Liver (tissue), 9 donors: ENCODE results near the gene MMEL1. TPM values are rescaled to one million over a fixed set of nuclear protein-coding genes. Genes with fewer than 3 reads are reported as not detected.

Experiments
- DNase-seq: peaks from one replicate; pipeline ENCODE4 v3.0.0-alpha.2; 2017; ENCODE audit warnings: low spot score
- H3K27ac ChIP-seq, 2 donors: one replicate each; pipeline ENCODE4 v1.7.0; 2013; ENCODE audit warnings: inconsistent platforms in 2 of 2, low read length in 2 of 2, control low read depth in 1 of 2, low read depth in 1 of 2, mild to moderate bottlenecking in 1 of 2
- H3K27me3 ChIP-seq, 4 donors: one replicate each; pipeline versions ENCODE4 v1.6.1 to v1.7.0; 2013; ENCODE audit warnings: low read length in 3 of 4, inconsistent platforms in 1 of 4, mild to moderate bottlenecking in 1 of 4, moderate library complexity in 1 of 4; ENCODE audit not compliant: control insufficient read depth in 4 of 4, insufficient read depth in 4 of 4
- H3K36me3 ChIP-seq, 4 donors: one replicate each; pipeline versions ENCODE4 v1.6.1 to v1.7.0; 2013; ENCODE audit warnings: low read length in 3 of 4, mild to moderate bottlenecking in 3 of 4, low read depth in 1 of 4, moderate library complexity in 1 of 4; ENCODE audit not compliant: control insufficient read depth in 4 of 4, insufficient read depth in 3 of 4
- H3K4me1 ChIP-seq, 4 donors: one replicate each; pipeline versions ENCODE4 v1.6.1 to v1.7.0; 2013; ENCODE audit warnings: low read length in 3 of 4, mild to moderate bottlenecking in 3 of 4, moderate library complexity in 1 of 4; ENCODE audit not compliant: control insufficient read depth in 4 of 4, insufficient read depth in 4 of 4
- H3K4me3 ChIP-seq, 3 donors: one replicate each; pipeline versions ENCODE4 v1.6.1 to v1.7.0; 2013; ENCODE audit warnings: low read length in 3 of 3, control low read depth in 1 of 3, low read depth in 1 of 3, mild to moderate bottlenecking in 1 of 3
- H3K9ac ChIP-seq, 2 donors: one replicate each; pipeline ENCODE4 v1.7.0; 2013; ENCODE audit warnings: low read length in 2 of 2, mild to moderate bottlenecking in 2 of 2, moderate library complexity in 2 of 2, control low read depth in 1 of 2, low read depth in 1 of 2
- H3K9me3 ChIP-seq, 4 donors: one replicate each; pipeline versions ENCODE4 v1.6.1 to v1.7.0; 2013; ENCODE audit warnings: low read length in 3 of 4; ENCODE audit not compliant: control insufficient read depth in 4 of 4
- EGR1 ChIP-seq, 2 donors: IDR thresholded peaks; 2 replicates each; pipeline ENCODE4 v1.6.1; 2016 to 2018; ENCODE audit warnings: antibody characterized with exemption in 2 of 2, low read depth in 2 of 2
- FOXA2 ChIP-seq: IDR thresholded peaks from 2 replicates; pipeline ENCODE4 v1.6.1; 2016; ENCODE audit warnings: antibody characterized with exemption
- GABPA ChIP-seq, 2 donors: IDR thresholded peaks in 1 of 2; conservative IDR thresholded peaks in 1 of 2; 2 replicates each; pipeline ENCODE4 v1.6.1; 2016; ENCODE audit warnings: antibody characterized with exemption in 2 of 2, mild to moderate bottlenecking in 1 of 2, moderate library complexity in 1 of 2
- HNF4A ChIP-seq, 2 donors: conservative IDR thresholded peaks; 2 replicates each; pipeline ENCODE4 v1.6.1; 2016; ENCODE audit warnings: antibody characterized with exemption in 2 of 2, mild to moderate bottlenecking in 2 of 2
- JUND ChIP-seq, 2 donors: IDR thresholded peaks; 2 replicates each; pipeline ENCODE4 v1.6.1; 2016; ENCODE audit warnings: antibody characterized with exemption in 2 of 2
- NR2F2 ChIP-seq: IDR thresholded peaks from 2 replicates; pipeline ENCODE4 v1.6.1; 2016; ENCODE audit warnings: antibody characterized with exemption
- RAD21 ChIP-seq, 2 donors: IDR thresholded peaks; 2 replicates each; pipeline ENCODE4 v1.6.1; 2016; ENCODE audit warnings: antibody characterized with exemption in 2 of 2, mild to moderate bottlenecking in 2 of 2
- RXRA ChIP-seq, 2 donors: IDR thresholded peaks; 2 replicates each; pipeline ENCODE4 v1.6.1; 2017 to 2018; ENCODE audit warnings: antibody characterized with exemption in 2 of 2, mild to moderate bottlenecking in 1 of 2
- SP1 ChIP-seq: IDR thresholded peaks from 2 replicates; pipeline ENCODE4 v1.6.1; 2018; ENCODE audit warnings: antibody characterized with exemption, mild to moderate bottlenecking
- TAF1 ChIP-seq: conservative IDR thresholded peaks from 2 replicates; pipeline ENCODE4 v1.6.1; 2016; ENCODE audit warnings: antibody characterized with exemption, mild to moderate bottlenecking
- YY1 ChIP-seq: IDR thresholded peaks from 2 replicates; pipeline ENCODE4 v1.6.1; 2016; ENCODE audit warnings: antibody characterized with exemption, mild to moderate bottlenecking
- WGBS: extraction: QIAGEN DNeasy Blood & Tissue Kit; methylation state at CpG from one replicate; pipeline ENCODE4 v1.1.7; 2013; 5-methylcytosine and 5-hydroxymethylcytosine counted together
- polyA plus RNA-seq, 2 donors: library from polyadenylated mRNA; stranded (reverse) in 1 of 2; unstranded in 1 of 2; fragments of 200-250 nt in 1 of 2; fragments of >200 nt in 1 of 2; fragmentation: Nextera tagmentation in 1 of 2; extraction: Ambion mirVana in 1 of 2; gene quantifications; one replicate each; pipeline versions ENCODE4 v1.2.1 to v1.2.3, GENCODE V29; 2013 to 2015
- total RNA-seq, 2 donors: library from RNA; depleted of rRNA; stranded (reverse); fragments of >200 nt; gene quantifications; one replicate each; pipeline ENCODE4 v1.2.3, GENCODE V29; 2014
- TF ChIP-seq, protein P1 (sequence below): IDR thresholded peaks from 2 replicates; pipeline ENCODE4 v1.6.1; 2016; ENCODE audit warnings: antibody characterized with exemption
- TF ChIP-seq, protein P2 (sequence below): IDR thresholded peaks from 2 replicates; pipeline ENCODE4 v1.6.1; 2016; ENCODE audit warnings: antibody characterized with exemption
- TF ChIP-seq, protein P3 (sequence below): IDR thresholded peaks from 2 replicates; pipeline ENCODE4 v1.6.1; 2016; ENCODE audit warnings: antibody characterized with exemption
- TF ChIP-seq, protein P4 (sequence below): fragments of 150-350 bp; IDR thresholded peaks from 2 replicates; pipeline ENCODE4 v1.5.1; 2017; ENCODE audit warnings: improper control_type of control experiment, low read depth, low read length; ENCODE audit not compliant: missing input control
- TF ChIP-seq, protein P5 (sequence below): IDR thresholded peaks from 2 replicates; pipeline ENCODE4 v1.6.1; 2016; ENCODE audit warnings: antibody characterized with exemption, mild to moderate bottlenecking
- donor health status: healthy.
- donor health status: healthy.
- donor health status: healthy.
- donor health status: healthy.
- donor health status: healthy.

The MMEL1 gene
- total and polyA plus RNA-seq, 4 donors, result under 0.01 to 0.42 TPM; not detected in 2

DNA sequence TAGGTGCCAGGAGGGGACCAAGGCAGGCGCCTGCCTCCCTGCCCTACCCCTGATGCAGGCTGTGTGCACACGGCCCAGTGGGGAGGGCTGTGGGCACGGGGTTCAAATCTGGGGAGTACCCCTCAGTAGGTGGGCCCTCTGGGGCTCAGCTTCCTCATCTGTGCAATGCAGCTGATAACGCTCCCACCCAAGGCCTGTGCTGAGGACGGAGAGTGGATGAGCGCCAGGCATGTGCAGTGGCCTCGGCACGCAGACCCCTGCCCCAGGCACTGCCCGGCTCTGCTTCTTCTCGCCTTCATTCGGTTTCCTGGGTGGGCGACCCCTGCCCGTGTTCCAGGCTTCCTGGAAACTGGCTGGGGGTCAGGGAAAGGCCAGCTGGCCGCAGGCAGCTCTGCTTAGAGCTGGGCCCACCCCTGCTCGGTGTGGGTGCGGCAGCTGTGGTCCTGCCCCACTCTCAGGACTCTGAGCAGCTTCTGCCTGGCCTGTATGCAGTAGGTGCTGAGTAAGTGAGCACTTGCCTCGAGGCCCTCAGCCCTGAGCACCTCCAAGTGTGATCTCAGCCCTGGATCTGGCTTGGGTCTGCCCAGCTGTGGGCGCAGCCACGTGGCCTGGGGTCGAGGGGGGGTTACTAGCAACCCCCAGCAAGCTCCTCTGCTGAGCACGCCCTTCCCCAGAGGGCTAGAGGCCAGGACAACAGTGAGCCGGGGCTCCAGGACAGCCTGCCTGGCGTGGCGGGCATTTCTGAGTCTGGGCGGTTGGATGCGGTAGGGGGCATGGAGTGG lies 88.5 kb downstream of the MMEL1 start:
- Histone ChIP-seq H3K4me3 (no peak overlapping the region), H3K4me1 (peaks cover 13 to 45% (median 28%) of the 10 kb centered on the region in 4 donors), H3K27ac (no peak overlapping the region), H3K36me3 (no peaks in the 10 kb centered on the region), H3K9ac (no peak overlapping the region), H3K27me3 (no peaks in the 10 kb centered on the region), H3K9me3 (no peaks in the 10 kb centered on the region)
- no peak for TF ChIP-seq YY1
- TF ChIP-seq, protein P1, sequence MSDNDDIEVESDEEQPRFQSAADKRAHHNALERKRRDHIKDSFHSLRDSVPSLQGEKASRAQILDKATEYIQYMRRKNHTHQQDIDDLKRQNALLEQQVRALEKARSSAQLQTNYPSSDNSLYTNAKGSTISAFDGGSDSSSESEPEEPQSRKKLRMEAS, result no peak
- TF ChIP-seq, protein P2, sequence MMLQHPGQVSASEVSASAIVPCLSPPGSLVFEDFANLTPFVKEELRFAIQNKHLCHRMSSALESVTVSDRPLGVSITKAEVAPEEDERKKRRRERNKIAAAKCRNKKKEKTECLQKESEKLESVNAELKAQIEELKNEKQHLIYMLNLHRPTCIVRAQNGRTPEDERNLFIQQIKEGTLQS, result no peak
- TF ChIP-seq, protein P3, sequence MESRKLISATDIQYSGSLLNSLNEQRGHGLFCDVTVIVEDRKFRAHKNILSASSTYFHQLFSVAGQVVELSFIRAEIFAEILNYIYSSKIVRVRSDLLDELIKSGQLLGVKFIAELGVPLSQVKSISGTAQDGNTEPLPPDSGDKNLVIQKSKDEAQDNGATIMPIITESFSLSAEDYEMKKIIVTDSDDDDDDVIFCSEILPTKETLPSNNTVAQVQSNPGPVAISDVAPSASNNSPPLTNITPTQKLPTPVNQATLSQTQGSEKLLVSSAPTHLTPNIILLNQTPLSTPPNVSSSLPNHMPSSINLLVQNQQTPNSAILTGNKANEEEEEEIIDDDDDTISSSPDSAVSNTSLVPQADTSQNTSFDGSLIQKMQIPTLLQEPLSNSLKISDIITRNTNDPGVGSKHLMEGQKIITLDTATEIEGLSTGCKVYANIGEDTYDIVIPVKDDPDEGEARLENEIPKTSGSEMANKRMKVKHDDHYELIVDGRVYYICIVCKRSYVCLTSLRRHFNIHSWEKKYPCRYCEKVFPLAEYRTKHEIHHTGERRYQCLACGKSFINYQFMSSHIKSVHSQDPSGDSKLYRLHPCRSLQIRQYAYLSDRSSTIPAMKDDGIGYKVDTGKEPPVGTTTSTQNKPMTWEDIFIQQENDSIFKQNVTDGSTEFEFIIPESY, result no peak
- no peak for TF ChIP-seq SP1
- no peak for DNase-seq
- 62% methylated on average over 26 of the region's 26 CpGs for WGBS

DNA sequence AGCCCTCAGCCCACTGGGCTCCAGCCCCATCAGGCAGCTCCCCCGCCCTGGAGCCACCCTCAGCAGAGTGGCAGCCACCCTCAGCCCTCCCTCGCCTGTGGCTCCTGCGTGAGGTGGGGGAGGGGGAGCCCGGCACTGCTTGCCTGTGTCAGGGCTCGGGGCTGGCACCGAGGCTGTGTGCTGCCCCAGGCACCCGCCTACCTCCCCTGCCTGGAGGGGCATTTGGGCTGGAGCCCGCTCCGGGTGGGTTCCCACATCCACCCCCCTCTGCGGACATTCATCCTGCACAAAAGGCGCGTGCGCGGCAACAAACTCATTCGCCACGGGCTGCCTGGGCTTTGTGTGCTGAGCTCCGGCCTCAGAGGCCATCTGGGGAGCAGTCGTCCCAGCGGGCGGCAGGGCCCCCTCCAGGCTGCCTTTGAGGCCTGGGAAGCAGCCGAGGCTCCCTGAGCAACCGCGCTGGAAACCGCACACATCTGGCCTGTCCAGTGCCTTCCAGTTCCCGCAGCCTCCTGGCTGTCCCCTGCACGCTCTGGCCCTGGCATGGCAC lies 89.2 kb downstream of the MMEL1 start:
- Histone ChIP-seq H3K9me3 (no peaks in the 10 kb centered on the region), H3K27ac (no peak overlapping the region), H3K9ac (no peak overlapping the region), H3K36me3 (no peaks in the 10 kb centered on the region), H3K27me3 (no peaks in the 10 kb centered on the region), H3K4me1 (peaks cover 10 to 40% (median 23%) of the 10 kb centered on the region in 4 donors), H3K4me3 (no peak overlapping the region)
- no peak for DNase-seq
- WGBS, result 35% methylated on average over 26 of the region's 26 CpGs
- TF ChIP-seq, protein P4, sequence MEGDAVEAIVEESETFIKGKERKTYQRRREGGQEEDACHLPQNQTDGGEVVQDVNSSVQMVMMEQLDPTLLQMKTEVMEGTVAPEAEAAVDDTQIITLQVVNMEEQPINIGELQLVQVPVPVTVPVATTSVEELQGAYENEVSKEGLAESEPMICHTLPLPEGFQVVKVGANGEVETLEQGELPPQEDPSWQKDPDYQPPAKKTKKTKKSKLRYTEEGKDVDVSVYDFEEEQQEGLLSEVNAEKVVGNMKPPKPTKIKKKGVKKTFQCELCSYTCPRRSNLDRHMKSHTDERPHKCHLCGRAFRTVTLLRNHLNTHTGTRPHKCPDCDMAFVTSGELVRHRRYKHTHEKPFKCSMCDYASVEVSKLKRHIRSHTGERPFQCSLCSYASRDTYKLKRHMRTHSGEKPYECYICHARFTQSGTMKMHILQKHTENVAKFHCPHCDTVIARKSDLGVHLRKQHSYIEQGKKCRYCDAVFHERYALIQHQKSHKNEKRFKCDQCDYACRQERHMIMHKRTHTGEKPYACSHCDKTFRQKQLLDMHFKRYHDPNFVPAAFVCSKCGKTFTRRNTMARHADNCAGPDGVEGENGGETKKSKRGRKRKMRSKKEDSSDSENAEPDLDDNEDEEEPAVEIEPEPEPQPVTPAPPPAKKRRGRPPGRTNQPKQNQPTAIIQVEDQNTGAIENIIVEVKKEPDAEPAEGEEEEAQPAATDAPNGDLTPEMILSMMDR, result no peak
- no peak for TF ChIP-seq YY1
- no peak for TF ChIP-seq RXRA (IDR thresholded peaks at IDR 0.05)
- TF ChIP-seq GABPA (IDR thresholded peaks at IDR 0.05 in 1 of 2, conservative IDR thresholded peaks at IDR 0.05 in 1 of 2), result no peak
- no peak for TF ChIP-seq SP1
- TF ChIP-seq, protein P1, result no peak
- TF ChIP-seq RAD21 (IDR thresholded peaks at IDR 0.05), result no peak
- no peak for TF ChIP-seq NR2F2
- TF ChIP-seq HNF4A (conservative IDR thresholded peaks at IDR 0.05), result no peak
- no peak for TF ChIP-seq JUND (IDR thresholded peaks at IDR 0.05)
- TF ChIP-seq FOXA2, result no peak
- TF ChIP-seq TAF1, result no peak
- TF ChIP-seq, protein P5, sequence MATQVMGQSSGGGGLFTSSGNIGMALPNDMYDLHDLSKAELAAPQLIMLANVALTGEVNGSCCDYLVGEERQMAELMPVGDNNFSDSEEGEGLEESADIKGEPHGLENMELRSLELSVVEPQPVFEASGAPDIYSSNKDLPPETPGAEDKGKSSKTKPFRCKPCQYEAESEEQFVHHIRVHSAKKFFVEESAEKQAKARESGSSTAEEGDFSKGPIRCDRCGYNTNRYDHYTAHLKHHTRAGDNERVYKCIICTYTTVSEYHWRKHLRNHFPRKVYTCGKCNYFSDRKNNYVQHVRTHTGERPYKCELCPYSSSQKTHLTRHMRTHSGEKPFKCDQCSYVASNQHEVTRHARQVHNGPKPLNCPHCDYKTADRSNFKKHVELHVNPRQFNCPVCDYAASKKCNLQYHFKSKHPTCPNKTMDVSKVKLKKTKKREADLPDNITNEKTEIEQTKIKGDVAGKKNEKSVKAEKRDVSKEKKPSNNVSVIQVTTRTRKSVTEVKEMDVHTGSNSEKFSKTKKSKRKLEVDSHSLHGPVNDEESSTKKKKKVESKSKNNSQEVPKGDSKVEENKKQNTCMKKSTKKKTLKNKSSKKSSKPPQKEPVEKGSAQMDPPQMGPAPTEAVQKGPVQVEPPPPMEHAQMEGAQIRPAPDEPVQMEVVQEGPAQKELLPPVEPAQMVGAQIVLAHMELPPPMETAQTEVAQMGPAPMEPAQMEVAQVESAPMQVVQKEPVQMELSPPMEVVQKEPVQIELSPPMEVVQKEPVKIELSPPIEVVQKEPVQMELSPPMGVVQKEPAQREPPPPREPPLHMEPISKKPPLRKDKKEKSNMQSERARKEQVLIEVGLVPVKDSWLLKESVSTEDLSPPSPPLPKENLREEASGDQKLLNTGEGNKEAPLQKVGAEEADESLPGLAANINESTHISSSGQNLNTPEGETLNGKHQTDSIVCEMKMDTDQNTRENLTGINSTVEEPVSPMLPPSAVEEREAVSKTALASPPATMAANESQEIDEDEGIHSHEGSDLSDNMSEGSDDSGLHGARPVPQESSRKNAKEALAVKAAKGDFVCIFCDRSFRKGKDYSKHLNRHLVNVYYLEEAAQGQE, result no peak
- TF ChIP-seq EGR1 (IDR thresholded peaks at IDR 0.05; ENCODE audit: low read depth in 2 of 2), result no peak
